HG03025 (cell line): ENCODE measurements around the gene TOMM40L.
"Not testable (repeated sequence)": the region's sequence is repeated elsewhere in the genome, so short reads cannot be mapped to it uniquely, and the experiment has no call there.

Experiments used
- ATAC-seq: cut with Tn5 transposase; IDR thresholded peaks from one replicate; pipeline ENCODE4 v1.9.1; 2021; ENCODE audit warnings: mild to moderate bottlenecking, moderate library complexity; ENCODE audit not compliant: unreplicated experiment, low FRiP score

The TOMM40L gene

DNA sequence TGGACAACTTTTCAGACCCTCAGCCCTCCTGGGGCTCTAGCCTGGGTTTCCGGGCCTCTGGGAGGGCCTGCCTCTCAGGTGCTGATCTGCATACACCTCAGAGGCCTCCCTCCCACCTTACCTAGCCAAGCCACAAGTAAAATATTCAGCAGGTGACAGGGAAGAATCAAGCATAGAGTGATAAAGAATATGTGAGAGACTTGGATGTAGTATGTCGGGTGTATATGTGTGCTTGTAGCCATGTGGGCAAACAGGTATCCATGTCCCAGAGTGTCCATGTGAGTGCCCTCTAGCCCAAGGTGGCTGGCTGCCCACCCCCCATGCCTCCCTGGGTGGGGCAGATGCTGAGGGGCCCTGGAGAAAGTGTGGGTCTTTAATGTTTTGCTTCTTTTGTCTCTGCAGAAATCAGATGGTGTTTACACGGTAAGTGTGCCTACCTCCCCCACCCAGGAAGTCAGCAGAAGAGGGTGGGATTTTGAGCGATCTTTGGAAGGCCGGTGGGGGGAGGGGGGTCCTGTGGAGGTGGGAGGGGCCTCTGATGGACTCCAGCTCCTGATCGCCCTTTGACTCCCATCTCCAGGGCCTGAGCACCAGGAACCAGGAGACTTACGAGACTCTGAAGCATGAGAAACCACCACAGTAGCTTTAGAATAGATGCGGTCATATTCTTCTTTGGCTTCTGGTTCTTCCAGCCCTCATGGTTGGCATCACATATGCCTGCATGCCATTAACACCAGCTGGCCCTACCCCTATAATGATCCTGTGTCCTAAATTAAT is 7.4 kb upstream of the TOMM40L start:
- ATAC-seq = no peak

DNA sequence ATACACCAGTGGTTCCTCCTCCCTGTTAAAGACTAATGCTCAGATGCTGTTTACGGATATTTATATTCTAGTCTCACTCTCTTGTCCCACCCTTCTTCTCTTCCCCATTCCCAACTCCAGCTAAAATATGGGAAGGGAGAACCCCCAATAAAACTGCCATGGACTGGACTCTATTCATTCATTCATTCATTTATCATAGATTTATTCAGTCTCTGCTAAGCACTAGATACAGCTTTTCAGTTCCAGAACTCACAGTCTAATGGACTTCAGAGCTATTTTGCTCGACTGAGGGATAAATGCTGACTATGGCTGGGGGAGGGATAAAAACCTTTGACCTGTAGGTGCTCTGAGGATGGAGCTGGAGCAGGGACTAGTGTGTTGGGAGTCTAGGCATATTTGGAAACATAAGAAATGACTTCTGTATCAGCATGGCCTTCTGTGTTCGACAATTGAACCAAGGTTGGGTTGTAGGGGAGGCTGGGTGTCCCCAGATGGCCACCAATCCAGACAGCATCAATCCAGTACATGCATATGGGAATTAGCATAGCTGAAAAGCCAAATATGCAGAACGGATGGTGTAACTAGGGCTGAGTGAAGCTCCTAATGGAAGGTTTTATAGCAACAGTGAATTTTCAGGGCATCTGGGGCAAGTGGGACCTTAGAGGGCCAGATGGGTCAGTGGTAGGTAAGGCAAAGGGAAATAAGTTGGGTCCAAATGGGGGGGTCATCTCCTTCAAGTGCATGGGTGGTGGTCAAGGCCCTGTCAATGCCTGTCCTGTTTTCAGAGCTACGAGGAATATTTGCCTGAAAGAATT is 6.6 kb upstream of the TOMM40L start:
- ATAC-seq = no peak

- no peak for ATAC-seq
Measured at GRCh38 chr1:161220002-161220401, 5.9 kb upstream of the TOMM40L start.

DNA sequence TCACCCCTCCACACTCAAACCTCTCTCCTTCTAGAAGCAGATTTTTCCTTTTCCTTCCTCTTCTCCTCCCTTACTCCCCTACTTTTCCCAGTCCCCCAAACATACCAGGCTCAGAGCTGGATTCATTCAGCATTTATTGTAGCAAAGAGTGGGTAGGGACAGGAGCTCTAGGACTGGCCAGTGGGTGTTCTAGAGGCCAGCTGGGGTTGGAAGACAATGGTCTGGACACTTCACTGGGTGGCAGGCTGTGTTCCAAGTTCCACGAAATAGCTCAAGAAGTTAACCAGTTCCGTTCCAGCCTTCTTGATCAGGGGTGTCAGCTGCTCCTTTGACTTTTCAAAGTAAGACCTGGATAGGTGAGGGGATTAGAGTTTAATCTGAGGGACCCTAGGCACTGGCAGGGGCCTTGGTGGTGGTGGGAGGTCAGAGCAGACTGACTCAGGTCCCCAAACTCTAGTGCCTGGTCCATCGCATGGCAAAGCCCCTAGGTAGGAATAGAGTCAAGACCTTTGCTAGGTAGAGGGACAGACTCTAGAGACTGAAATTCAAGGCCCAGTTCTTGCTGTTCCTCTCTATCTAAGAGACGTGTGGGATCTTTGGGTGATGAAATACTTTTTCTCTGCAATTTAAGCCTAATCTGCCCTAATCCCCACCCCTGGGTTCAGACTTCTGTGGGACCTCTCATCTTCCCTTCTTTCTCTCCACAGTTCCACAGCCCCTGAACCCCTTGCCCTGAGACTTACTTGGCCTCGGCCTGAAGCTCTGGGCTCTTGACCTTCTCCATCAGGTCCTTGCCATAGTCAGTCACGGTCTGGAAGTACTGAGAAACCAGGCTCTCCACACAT is 3.5 kb upstream of the TOMM40L start:
- no peak for ATAC-seq

DNA sequence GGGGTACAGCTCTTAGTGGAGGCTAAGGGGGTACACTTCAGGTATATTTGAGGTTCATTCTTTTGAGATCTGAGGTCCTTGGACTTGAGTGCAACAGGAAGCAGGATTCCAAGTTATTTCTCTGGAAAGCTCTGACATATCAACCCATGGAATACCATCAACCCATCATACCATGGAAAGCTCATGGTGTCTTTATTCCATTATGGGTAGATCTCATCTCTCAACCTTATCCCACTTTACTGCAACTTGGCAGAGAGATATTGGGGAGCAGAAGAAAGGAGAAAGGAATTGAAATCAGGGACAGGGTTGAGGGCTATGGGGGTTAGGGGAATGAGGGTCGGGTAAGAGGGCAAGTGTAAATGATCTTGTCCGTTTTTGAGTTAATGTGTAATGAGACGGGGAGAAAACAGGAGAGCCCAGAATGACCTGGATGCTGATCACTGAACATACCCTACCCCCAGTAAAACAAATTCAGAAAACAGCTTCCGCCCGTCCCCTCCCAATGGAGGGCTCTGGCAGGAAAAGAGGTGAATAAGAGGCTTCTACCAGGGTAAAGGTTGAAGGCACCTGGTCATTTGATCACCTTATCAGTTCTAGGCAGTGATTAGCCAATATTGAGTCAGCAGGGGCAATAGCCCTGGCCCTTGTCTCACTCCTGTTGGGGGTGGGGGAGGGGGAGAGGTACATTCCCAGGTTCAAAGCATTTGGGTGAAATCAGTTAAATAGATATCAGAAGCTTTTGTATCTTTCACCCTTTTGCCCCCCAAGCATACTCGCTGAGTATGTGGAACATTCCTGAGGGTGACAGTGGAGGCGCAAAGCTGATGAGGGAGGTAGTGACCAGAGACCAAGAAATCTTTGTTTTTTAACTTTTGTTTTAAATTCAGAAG is 1.8 kb upstream of the TOMM40L start:
- no peak for ATAC-seq

DNA sequence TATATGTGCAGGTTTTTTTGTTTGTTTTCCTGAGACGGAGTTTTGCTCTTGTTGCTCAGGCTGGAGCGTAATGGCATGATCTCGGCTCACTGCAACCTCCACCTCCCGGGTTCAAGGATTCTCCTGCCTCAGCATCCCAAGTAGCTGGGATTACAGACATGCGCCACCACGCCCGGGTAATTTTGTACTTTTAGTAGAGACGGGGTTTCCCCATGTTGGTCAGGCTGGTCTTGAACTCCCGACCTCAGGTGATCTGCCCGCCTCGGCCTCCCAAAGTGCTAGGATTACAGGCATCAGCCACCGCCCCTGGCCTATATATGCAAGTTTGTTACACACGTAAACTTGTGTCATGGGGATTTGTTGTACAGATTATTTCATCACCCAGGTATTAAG is 1.2 kb upstream of the TOMM40L start:
- ATAC-seq = not testable (repeated sequence)

- ATAC-seq = no peak
Measured at GRCh38 chr1:161225178-161225533, 704 bp upstream of the TOMM40L start.

DNA sequence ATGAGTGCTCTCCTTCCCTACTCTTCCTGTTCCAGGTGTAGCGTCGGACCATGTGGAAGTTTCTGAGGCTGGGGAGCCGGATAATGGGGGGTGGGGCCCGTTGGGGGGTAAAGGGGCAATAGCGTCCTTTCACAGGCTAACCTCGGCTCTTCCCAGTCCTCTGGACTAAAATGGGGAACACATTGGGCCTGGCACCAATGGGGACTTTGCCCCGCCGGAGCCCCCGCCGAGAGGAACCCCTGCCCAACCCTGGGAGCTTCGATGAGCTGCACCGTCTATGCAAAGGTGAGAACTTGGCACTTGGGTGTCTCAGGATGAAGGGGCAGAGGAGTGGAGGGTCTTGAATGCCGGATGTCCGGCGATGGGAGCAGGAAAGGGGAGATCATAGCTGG is 456 bp downstream of the TOMM40L start:
- no peak for ATAC-seq

GRCh38 chr1:161226759-161227158 is 899 bp downstream of the TOMM40L start:
- ATAC-seq = no peak

DNA sequence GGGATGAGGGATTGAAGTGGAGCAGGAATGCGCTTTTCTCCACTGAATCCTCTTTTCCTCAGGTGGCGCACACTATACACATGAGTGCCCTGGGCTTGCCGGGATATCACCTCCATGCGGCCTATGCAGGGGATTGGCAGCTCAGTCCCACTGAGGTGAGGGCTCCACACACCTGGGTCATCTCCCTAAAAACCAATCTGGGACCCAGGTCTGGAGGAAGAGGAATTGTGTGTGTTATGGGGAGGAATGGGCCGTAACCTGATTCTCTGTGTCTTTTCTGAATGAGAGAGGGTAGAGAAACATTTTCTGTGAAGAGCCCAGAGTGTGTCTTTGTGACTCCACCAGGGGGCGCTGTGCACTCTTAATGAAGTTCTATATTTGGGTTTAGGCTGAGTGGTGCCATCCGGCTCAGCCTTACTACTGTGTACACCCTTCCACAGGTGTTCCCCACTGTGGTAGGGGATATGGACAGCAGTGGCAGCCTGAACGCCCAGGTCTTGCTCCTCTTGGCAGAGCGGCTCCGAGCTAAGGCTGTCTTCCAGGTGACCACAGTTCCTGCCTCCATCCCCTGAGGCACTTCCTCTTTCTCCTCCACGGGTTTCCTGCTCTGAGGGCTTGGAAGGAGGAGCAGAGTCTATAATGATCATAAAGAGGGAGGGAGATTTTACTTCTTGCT is 1.5 kb downstream of the TOMM40L start:
- ATAC-seq = no peak

- ATAC-seq = no peak
Measured at GRCh38 chr1:161228032-161228431, 2.2 kb downstream of the TOMM40L start.

DNA sequence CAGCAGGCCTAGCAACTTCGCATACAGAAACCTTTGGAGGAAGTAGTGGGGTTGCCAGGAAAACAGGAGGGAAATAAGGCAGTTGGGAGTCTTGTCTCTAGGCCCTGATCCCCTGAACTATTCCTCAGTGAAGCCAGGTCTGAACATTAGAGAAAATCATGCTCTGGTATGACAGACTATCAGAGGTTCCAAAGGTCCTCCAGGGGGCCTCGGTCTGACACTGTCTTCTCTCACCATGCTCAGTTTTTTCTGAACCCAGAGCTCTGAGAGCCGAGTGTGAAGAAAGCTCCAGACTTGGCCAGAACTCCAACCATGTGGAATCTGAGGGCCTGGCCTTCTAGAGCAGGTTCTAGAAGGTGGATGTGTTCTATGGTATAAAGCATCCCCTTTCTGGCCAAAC is 4.0 kb downstream of the TOMM40L start:
- no peak for ATAC-seq

DNA sequence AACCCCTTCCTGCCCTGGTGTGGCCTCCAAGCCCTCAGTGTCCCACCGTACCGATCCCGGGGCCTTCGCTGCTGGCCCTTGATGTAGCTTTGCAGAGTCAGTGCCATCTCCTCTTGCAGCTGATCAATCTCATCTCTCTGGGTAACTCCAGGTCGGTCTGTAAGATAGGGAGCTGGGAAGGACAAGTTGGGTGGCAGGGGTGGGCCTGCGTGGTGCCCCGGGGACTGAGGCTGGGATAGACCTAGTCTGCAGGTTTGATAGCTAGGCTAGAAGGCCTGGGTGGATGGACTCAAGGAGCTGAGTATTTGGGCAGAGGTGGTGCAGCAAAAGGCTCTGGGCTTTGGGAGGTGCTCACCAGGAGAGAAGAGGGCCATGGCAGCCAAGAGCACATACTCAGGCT is 4.9 kb downstream of the TOMM40L start:
- no peak for ATAC-seq

DNA sequence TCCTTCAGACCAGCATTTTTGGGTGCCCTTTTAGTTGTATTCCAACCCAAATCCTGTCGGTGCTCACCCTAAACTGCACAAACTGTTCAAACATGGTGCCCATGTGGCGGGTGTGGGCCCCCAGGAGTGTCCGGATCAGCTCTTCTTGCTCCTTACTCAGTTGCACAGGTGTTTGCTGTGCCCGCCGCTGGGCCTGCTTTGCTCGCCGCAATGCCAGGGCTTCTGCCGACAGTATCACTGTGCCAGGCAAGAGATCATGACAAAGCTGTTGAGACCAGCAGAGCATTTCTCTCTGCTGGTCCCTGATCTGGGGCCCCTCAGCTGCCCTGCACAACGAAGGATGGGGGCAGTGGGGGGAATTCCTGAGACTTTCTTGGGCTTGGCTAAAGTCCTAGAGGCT is 7.2 kb downstream of the TOMM40L start:
- ATAC-seq = no peak

- ATAC-seq = no peak
Measured at GRCh38 chr1:161235957-161236775, 10.3 kb downstream of the TOMM40L start.

GRCh38 chr1:161238039-161238473 is 12.2 kb downstream of the TOMM40L start, which contains the start of gene NR1I3:
TSS of gene NR1I3 (minus strand) at chr1:161238203. CDS start at chr1:161236565, 1,638 bp downstream.
- no peak for ATAC-seq

DNA sequence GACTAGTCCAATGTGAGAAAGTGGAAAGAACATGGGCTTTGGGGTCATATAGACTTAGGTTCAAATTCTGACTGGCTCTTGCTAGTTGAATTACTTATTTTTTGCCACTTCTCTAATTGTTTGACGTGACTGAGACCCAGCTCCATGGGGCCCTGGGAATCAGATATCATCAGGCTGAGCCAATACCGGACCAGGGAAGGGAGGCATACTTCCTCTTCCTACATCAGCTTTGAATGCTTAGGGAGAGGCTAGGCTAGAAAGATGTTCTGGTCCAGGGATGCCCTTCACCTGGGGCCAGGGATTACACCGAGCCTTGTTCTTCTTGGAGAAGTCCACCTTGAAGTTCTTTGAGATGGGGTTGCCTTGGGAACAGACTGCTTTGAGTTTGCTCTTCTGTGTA is 15.8 kb downstream of the TOMM40L start:
- ATAC-seq = no peak

GRCh38 chr1:161242313-161242712 is 16.5 kb downstream of the TOMM40L start:
- no peak for ATAC-seq

DNA sequence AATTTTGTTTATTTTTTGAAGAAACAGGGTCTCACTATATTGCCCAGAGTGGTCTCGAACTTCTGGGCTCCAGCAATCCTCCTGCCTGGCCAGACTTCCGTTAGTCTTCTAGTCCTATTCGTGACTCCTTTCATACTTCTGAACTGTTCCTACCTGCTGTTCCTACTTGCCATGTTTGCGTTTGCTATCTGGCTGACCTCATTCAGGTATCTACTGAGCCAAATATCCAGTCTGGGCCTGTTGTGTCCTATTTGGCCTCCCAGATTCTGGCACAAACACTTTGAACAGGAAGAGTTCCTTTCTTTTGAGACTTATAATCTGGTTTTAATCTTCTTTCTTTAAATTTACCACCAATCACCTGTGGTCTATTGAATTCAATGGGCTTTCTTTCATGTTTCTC is 19.0 kb downstream of the TOMM40L start:
- no peak for ATAC-seq
